Stimulated activated CD4-positive, alpha-beta T cell treated with anti-CD3 and anti-CD28 coated beads, Interleukin-4, amount 100 ng/mL, for 24 hours (primary cell): ENCODE results near the gene ENKUR.
A peak's percentile ranks its signal among the peaks of the same experiment; 100 is the strongest.
"Not testable (repeated sequence)": the region's sequence is repeated elsewhere in the genome, so short reads cannot be mapped to it uniquely, and the experiment has no call there.

Experiments
- DNase-seq: peaks from one replicate; pipeline ENCODE4 v3.0.0-alpha.2; 2020

Gene ENKUR

DNA sequence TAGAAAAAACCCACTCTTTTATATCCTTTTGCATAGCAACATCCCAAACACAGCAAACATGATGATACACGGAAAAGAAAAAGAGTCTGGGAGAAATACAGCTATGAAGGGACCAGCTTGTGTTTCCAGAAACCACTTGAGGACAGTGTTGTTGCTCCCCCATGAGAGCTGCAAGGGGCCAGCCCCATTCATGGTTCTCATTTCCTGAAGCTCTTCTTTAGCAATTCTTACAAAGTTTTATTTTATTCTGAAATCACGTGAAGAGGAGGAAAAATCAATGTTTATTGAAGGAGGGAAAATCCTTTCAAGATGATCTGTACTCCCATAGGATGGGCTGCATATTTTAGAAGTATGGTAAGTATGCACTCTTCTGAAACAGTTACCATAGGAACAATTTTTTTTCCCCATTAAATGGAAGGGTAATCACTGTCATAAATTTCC is 46.1 kb downstream of the ENKUR start:
- no peak for DNase-seq

GRCh38 chr10:24968951-24969350 is 47.0 kb downstream of the ENKUR start:
- DNase-seq: not testable (repeated sequence)

- DNase-seq: no peak
Measured at GRCh38 chr10:24968349-24968748, 47.6 kb downstream of the ENKUR start.

DNA sequence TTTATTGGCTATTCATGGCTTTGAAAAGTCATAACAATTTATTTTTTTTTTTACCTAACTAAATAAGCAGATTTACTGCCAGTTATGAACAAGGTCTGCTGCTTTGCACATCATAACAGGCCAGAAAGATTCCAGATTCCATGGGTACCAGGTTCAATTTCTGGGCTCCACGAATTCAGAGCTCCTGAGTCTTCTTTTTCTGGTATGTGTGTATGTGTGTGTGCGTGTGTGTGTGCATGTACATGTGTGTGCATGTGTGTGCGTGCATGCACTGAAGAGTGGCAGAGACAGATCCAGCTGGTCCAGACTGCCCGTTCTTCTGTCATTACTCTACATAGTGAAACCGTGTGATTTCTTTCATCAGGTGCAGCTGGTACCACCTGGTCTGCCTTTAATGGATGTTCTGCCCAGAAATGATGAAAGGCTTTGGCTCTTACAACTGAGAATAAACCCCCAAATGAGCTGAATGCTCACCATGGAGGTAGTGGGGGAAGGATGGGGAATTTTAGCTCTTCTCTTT is 48.9 kb downstream of the ENKUR start:
- DNase-seq: no peak

- DNase-seq: no peak
Measured at GRCh38 chr10:24965051-24965450, 50.9 kb downstream of the ENKUR start.

DNA sequence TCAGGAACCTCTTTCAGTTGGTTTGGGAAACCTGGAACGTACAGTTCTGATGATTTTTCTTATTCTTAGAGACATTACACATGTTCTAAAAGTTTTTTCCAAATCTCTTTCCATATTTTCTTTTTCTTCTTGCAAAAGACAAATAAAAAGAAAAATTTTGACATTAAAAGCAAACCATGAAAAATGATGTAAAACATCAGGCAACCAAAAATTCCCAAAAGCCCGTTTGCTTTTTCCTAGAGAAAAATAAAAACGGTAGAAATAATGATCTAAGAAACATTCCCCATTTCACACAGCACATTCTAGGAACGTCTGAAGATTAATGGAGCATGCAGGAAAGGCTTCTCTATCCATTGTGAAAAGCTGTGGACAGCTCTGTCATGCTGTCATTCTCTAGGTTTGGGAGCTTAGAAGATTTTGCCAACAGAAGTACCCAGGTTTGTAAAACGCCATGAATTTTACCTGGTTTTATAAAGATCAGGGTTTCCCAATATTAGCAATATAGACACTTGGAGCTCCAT is 52.4 kb downstream of the ENKUR start:
- DNase-seq: no peak

DNA sequence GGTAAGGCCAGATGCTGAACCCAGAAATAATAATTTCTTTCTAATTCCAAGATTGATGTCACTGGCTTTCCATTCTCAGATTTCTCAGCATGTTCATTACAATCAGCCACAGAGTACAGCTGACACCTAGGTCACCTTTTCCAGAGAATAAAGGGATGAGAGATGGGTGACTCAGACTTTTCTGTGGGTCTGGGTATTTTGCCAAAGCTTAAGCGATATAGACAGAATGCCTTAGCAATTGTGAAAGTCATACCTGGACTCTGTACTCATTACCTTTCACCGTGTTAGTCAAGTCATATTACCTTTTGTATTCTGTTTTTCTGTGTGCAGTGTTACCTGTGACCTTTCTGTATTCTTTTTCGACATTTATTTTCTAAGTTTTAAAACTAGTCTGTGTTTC is 53.0 kb downstream of the ENKUR start:
- DNase-seq: no peak

DNA sequence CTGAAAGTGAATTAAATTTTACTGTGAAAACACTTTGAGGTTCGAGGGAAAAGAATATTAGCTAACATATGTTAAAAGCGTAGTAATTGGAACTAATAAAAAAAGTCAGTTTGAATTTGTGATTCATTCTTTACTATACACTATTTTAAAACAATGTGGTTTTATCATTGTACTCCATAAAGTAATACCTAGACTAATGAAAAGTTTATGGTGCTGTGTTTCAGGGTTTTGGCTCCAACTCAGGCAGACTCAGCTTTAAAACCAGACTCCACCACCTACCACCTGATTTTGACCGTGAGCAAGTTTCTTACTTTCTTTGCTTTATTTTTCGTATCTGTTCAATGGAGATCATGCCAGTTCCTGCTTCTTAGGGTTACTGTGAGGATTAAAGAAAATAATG is 54.4 kb downstream of the ENKUR start:
- DNase-seq: no peak

GRCh38 chr10:24959382-24959730 is 56.6 kb downstream of the ENKUR start:
- no peak for DNase-seq

- DNase-seq: no peak
Measured at GRCh38 chr10:24958721-24959381, 57.1 kb downstream of the ENKUR start.

DNA sequence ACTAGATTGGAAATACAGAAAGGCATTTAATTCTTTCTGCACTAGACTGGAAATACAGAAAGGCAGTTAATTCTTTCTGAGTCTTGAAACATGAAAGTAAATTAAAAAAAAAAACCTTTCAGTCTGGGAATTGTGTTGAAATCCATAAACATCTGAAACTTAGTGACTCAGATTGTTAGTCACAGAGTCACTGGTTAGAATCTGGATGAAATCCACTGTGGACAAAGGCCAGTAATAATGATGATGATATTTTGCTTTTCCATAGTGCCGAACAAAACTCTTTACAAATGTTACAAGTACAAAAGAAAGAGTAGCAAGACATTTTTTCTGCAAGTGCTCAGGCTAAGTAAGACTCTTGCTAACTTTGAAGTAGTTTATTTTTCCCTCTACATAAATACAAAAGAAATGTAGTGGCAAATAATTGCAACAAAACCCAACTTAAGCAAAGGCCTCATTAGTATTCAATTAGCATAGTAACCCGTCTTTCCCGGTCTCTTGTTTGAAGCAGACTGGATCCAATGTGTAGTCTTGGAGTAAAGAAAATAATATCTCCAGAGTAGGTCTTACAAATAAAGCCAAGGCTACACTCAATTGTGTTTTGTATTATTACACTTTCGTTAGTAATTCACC is 57.8 kb downstream of the ENKUR start:
- no peak for DNase-seq

- not testable (repeated sequence) for DNase-seq
Measured at GRCh38 chr10:24957624-24958051, 58.3 kb downstream of the ENKUR start.

GRCh38 chr10:24953675-24954074 is 62.3 kb downstream of the ENKUR start:
- no peak for DNase-seq

DNA sequence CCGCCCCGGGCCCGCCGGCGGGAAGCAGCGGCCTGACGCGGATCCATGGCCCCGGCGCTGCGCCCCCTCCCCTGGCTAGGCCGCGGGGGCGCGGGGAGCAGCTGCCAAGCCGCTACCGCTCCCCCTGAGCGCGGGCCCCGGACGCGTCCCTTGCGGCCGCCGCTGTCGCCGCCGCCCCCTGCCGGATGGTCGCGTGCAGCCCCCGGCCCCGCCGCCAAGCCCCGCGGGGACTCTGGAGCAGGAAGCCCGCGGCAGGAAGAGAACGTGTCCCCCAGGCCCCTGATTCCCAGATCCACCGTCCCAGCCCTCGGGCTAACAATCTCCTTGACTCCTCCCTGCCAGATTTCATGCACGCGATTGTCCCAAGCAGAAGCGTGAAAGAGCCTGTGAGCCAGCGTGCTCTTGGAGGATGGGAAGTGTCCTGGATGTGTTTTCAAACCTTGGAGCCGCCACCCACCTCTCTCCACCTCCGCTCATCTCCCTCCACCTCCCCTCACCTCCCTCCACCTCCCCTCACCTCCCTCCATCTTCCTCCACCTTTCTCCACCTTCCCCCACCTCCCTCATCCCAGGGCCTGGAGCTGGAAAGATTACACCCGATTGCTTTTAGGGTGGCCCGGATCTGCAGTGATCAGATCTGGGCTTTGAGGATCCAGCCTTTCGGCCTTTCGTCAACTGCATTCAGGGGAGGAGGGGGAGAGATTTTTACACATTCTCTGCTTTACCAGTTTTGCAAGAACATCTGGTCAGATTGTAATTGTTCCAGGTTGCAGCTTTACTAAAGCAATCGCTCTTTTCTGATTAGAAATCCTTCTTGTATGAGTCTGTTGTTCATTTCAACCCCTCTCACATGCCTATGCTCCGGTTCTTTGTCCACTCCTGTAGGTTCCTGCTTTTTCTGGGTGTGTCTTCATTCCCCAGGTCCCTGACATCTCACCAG is 63.0 kb downstream of the ENKUR start:
- peak; percentile 36 for DNase-seq

- peak; percentile 14 for DNase-seq
Measured at GRCh38 chr10:24952143-24952706, 63.7 kb downstream of the ENKUR start, which contains the start of gene PRTFDC1. TSS of gene PRTFDC1 (minus strand) at chr10:24952606. CDS start at chr10:24952575, 31 bp downstream.

- DNase-seq: peak; percentile 12
Measured at GRCh38 chr10:24951201-24952142, 64.5 kb downstream of the ENKUR start.

DNA sequence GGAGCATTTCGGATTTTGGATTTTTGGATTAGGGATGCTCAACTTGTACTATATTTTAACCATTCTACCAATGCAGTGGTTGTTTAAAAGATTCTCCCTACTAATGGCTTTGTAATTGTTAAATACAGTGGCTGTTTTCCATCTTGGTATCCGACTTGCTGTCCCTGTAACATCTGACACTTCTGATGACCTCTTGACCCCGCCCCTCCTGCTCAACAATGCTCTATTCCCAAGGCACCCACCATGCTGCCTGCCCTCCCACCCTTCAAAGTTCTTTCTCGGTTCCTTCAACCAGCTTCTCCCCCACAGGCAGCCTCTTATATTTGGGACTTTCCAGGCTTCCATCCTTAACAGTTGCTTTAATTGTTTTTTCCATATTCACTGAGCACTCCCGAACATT is 65.5 kb downstream of the ENKUR start:
- no peak for DNase-seq

- no peak for DNase-seq
Measured at GRCh38 chr10:24949616-24950015, 66.3 kb downstream of the ENKUR start.

DNA sequence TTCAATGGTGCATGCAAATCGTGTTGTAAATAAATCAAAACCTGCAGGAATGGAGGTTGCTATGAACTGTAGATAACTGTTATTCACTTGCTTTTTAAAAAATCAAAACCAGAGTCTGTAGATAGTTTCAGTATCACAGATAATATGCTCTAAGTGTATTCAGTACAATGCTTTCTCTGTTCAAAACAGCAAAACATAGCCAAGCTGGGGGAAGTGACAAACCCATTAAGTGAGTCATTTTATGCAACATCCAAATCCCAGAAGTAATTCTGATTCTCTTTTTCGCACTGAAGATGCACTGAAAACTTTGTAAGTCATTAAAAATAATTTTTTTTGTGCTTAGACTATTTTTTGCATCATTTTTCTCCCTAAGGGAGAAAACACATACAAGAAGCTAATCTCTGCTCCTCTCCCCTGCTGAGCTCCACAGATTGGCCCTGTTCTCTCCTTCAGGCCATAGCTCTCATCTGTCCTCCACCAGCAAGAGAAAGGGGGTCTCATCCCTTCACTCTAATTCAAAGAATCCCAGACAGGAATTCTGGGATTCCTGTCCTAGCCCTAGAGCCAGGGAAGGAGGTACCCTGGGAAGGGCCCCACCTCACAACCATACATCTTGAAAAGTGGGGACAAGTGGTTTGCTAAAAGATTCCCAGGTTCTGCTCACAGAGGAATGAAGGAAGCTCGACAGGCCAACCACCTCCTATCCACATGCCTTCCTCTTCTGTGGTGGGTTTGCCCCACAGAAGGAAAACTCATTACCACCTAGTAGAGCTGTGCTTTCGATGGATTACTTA is 68.5 kb downstream of the ENKUR start:
- no peak for DNase-seq

GRCh38 chr10:24944512-24945255 is 71.3 kb downstream of the ENKUR start:
- DNase-seq: no peak
